HG03196 (cell line): ENCODE measurements around the gene KCNAB2.
"Not testable (repeated sequence)": the region's sequence is repeated elsewhere in the genome, so short reads cannot be mapped to it uniquely, and the experiment has no call there.

Source experiments
- ATAC-seq: cut with Tn5 transposase; IDR thresholded peaks from one replicate; pipeline ENCODE4 v1.9.1; 2021; ENCODE audit not compliant: unreplicated experiment

The KCNAB2 gene

DNA sequence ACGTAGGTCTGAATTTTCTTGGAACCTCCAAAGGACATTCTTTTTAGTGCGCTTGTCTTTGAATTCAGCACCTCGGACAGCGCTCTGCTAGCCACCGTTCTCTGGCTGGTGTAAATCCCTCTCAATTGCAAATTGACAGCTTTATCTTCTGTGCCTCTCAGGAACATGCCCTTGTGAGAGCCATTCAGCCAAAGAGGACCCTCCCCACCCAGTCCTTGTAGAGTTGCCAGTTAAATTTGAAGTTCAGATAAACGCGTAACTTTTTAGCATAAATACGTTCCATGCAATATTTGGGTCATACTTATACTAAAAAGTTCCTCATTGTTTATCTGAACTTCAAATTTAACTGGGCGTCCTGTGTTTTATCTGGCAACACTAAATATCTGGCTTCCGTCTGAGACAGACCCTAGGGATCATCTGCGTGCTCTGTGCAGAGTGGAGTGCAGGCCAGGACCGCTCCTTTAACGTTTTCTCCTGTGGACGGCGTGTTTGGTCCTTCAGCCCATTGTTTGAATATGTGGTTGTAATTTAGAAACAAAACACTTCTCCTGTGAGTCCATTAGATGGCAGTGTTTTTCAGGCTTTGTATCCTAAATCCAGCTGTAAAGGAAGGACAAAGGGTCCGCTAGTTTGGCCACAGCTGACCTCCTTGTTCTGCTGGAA is 7.0 kb downstream of the KCNAB2 start:
- no peak for ATAC-seq

DNA sequence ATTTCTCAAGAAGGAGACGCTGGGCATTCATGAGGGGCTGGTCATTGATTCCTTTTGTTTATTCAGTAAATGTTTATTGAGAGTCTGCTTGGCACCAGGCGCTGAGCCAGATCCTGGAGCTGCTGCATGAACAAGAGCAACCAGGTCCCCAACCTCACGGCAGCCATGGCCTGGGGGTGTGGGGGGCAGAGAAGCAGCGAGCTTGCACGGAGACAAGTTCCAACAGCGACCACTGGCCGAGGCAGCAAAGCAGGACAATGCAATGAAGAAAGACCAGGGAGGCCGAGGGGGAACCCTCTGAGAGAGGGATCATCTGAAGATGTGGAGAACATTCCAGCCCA is 7.5 kb downstream of the KCNAB2 start:
- no peak for ATAC-seq

DNA sequence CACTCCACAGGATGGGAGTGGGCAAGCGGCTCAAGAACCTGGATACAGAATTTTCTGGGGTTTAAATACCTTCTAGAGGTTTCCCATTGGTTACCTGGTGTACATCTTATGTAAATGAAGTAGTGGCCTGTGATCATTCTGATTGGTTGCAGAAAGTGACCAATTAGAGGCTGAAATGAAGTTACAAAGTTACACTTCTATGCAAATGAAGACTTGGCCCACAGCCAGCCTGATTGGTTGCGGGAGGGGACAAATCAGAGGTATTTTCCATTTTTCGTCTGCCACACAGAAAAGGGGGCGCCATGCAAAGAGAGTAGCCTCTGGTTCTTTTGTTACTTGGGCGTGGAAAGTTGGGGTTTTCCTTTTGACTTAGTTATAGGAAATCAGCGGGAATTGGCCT is 8.9 kb downstream of the KCNAB2 start:
- no peak for ATAC-seq

DNA sequence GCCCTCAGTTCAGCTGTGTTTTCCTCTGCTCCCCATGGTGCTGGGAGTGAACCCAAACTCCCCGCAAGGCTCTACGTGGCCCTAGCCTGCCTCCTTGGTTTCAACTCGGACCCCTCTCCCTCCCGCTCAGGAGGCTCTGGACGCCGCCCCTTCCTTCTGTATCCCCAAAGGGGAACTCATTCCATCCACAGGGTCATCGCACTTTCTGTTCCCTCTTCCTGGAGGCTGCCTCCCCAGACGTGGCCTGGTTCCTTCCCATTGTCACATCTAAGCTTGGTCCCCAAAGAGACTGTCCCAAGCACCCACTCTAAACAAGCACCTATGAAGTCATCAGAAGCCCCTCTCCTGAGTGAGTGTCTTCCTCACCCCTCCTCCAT is 10.9 kb downstream of the KCNAB2 start:
- no peak for ATAC-seq

DNA sequence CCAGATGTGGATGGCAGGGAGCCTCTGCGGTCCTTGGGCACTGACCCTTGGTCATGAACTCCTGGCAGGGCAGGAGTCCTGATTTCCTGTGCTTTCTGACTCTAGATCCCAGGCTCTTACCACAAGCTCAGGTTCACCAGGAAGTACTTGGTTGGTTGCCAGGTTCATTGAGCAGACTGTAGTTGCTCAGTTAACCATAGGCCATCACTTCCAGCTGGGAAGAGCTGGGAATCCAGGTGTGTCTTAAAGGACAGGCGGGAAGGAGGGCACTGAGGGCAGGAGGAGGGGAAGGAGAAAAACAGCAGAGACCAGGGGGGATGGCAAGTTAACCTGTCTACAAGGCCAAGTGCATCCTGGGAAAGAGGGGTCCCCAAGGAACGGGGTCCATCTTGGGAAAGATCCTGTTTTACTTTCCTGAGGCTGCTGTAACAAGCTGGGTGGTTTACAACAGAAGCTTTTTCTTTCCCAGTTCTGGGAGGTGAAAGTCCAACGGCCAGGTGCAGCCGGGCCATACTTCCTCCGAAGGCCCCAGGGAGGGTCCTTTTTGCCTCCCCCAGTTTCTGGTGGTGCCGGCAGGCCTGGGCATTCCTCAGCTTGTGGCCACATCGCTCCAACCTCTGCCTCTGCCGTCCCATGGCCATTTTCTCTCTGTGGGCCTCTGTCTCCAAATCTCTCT is 11.6 kb downstream of the KCNAB2 start:
- no peak for ATAC-seq

DNA sequence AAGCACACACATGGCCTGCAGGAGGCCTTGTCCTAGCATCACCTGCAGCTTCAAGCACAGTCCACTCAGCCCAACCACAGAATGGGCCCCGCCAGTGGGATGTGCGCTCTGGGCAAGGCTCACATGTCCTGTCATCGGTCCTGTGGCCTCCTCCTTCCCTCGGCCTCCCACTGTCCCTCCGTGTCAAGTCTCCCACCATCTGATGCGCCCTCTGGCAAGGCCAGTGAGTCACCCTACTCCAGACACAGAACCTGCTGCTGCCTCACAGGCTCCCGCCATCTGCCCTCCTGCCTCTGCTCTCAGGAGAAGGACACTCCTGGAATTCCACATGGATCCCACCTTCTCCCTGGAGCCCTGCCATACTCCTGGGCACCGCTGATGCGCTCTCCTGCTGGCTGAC is 14.2 kb downstream of the KCNAB2 start:
- ATAC-seq = no peak

DNA sequence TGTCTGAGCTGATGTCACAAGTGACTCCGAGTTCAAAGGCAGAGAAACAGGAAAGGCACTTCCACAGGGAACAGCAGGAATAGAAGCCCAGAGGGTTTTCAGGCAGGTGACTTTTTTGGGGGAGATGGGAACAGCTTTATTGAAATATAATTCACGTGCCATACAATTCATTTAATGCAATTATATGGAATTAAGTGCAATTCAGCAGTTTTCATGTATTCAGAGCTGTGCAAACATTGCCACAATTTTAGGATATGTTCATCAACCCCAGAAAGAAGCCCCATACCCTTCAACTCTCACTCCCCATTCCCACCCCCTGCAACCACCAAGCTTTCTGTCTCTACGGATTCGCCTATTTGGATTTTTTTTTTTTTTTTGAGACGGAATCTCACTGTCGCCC is 17.0 kb downstream of the KCNAB2 start:
- ATAC-seq = no peak

DNA sequence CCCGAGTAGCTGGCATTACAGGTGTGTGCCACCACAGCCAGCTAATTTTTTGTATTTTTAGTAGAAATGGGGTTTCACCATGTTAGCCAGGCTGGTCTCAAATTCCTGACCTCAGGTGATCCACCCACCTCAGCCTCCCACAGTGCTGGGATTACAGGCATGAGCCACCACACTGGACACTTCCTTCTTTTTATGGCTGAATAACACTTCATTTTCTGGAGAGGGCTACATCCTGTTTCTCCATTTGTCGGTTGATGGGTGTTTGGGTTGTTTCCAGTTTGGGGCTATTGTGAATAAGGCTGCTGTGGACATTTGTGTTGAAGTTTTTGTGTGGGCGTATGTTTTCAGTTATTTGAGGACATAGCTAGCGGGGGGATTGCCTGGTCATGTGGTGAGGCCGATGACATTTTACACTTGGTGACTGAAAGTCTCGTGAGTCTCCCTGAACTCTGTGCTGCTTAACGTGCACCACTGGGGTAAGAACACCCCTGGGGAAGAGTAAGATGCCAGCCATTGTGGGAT is 17.9 kb downstream of the KCNAB2 start:
- not testable (repeated sequence) for ATAC-seq

DNA sequence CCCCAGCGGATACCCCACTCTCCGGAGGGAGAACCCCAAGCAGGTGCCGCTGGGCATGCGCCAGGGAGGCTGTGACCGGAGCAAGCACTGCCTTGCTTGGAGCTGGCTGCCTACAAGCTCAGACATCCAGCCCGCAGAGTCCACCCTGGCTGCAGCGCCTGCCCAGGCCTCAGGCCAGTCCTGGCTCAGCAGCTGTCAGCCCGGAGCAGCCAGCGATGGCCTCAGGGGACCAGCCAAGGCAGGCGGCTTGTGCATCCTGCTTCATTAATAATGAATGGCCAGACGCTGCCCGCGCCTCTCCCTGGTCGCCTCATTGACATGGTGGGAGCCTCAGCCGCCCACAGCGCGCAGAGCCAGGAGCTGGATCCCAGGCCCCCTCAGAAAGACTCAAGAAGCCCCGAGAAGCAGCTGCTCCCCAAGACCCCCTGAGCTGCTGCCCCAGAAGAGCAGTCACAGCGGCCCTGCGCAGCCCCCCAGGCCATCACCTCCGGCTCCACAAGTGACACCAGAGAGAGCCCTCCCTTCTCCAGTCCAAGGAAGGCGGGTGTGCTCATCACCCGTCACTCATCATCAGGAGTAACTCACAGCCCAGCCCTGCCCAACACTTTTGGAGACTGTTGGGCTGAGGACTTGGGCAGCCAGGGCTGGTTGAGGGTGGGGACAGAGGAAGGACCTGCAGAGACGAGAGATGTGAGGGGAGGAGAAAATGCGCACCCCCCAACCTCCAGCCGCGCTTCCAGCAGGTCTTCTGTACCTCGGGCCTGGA is 19.6 kb downstream of the KCNAB2 start:
- no peak for ATAC-seq

DNA sequence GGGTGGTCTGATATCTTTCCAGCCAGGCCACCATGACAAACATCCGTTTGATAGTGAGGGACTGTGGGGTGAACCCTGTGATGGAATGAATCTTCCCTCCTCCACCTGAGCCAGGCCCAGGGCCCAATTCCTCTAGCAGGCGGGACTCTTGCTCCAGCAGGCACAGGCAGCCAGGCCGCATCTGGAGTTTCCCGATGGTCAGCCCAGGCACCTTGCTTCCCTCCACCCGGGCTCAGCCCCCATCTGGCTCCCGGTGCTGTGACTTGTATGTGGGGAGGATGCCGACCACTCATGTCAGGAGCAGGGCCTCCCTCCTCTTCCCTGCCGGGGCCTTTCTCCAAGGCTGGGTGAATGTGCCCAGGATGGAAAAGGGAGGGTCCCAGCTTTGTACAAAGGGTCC is 21.0 kb downstream of the KCNAB2 start:
- ATAC-seq = no peak

DNA sequence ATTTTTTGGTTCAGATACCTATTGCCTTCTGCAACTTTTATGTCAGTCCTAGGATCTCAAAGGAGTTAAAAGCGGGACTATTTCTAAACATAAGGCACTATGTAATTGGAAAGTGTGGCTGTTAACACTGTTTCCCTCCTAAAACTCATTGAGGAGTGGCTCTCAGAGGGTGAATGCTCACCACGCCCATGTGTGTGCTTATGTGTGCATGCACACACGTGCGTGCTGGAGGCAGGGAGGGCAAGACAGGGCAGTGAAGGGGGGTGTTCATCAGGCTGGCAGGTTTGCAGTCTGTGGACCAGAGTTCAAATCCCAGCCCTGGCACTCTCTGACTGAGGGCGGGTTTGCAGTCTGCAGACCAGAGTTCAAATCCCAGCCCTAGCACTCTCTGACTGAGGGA is 22.4 kb downstream of the KCNAB2 start:
- ATAC-seq = no peak

DNA sequence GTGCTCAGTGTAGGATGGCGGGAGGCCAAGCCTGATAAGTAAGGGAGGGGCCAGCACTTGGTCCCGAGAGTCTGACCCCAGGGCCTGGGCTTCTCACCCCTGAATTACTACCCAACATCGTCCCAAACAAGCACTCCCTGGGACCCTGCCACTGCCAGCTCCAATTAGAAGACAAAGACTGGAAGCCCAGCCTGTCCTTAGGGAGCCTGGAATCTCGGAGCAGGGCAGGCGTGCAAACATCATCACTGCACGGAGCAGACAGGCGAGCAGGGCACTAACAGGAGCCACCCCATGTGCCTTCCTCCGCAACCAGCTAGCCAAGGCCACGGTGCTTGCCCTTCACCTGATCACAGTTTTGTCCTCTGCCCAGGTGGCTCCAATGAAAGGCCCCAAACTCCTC is 23.2 kb downstream of the KCNAB2 start:
- no peak for ATAC-seq

DNA sequence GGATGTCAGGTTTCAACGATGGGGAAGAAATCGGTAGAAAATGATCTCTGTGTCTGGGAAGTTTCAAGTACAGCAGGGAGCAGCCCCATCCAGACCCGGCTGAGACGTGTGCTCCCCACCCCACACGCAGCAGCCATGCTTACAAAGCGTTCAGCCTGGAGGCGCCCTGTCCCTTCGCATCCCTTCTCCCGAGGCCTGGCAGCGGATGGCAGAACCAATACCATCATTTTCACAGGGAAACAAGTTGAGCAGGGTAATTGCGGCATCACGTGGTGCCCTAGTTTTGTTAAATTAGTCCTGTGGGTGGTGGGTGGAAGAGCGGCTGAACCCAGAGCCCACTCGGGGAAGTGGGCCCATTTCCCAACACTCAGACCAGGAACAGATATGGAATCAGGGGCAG is 23.9 kb downstream of the KCNAB2 start:
- ATAC-seq = no peak

DNA sequence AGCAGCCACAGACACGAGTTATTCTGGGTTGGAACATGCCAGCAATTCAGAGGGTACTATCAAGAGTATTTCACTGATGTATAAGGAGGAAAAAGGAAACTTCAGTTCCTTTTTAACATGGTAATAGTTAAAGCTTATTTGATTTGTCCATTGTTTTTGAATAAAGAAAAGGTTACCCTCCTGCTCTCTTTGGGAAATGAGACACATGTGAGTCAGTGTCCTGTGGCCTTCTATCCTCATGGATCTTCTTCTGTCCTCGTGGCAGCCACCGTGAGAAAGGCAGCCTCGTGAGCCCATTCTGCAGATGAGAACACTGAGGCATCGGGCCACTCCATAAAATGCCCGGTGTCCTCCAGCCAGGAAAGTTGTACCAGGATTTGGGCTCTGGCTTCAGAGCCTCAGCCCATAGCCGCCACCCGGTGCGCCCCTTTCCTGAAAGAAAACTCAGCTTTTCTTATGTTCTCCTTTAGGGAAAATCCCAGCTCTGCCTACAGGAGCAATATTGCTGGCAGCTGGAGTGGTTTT is 24.8 kb downstream of the KCNAB2 start:
- ATAC-seq = no peak

DNA sequence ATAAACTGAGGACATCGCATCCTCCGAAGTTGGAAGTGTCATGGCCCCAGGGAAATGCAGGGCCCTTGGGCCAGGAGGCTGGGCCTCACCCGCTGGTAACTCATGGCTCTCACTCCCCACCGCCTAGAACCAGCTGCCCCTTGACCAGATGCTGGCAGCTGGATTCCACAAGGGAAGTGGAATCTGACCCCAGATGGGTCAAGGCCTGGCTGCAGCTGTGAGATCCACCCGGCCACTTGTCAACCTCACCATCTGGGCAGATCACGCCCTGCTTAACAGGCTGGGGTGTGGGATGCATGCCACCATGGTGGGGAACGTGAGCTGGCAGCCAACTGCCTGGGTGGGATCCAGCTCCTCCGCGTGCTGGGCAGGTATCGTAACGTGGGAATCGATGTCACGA is 25.5 kb downstream of the KCNAB2 start:
- no peak for ATAC-seq

DNA sequence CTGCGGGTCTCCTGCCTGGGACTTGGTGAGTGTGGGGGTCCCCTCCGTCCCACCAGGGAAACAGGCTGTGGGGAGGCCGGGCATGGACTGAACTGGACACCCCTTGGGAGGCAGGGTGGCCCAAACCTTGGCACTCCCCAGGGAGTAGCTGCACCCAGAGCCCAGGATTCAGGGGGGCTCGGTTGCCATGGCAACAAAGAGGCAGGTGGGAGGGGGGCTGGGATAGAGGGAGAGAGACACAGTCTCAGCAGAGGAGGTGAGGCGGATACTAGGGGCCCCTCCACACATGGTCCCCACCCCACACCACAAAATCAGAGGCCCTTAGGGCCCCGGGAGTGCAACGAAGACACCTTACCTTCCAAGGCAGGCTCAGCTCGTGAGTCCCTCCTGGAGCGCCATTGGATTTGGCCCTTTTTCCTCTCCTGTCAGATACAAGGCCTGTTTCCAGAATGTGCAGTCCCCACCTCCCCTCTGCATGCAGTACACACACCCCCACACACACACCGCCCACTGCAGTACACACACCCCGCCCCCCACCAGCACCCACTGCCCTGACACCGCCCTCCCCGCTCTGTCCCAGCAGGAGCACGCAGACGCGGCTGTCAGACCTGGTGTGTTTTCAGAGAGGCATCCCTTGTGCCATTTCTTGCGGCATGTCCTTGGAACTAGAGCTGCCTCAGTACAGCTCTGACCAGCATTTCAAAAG is 27.2 kb downstream of the KCNAB2 start:
- ATAC-seq = no peak

DNA sequence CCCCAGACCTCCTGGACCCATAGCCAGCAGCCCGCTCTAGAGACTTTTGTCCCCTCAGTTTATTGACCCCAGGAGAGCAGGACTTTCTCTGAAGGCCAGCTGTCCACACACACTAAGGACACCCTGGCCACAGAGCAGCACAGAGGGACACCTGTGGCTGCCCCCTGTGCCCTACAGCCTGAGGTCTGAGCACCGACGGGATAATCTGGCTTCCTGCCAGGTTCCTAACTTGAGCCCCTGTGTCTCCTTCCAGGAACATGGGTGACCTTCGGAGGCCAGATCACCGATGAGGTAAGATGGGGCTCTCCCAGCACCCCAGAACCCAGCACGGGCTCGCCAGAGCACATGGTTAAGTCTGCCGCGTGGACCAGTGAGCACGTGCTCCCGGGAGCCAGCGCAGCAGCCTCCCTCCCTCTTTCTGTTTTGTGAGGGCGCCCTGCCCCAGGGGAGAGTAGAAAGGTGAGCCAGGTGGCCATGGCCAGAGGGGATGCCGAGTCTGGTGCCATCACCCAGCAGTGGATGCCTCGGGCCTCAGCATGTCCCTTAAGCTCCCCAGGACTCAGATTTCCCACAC is 27.9 kb downstream of the KCNAB2 start:
- no peak for ATAC-seq

DNA sequence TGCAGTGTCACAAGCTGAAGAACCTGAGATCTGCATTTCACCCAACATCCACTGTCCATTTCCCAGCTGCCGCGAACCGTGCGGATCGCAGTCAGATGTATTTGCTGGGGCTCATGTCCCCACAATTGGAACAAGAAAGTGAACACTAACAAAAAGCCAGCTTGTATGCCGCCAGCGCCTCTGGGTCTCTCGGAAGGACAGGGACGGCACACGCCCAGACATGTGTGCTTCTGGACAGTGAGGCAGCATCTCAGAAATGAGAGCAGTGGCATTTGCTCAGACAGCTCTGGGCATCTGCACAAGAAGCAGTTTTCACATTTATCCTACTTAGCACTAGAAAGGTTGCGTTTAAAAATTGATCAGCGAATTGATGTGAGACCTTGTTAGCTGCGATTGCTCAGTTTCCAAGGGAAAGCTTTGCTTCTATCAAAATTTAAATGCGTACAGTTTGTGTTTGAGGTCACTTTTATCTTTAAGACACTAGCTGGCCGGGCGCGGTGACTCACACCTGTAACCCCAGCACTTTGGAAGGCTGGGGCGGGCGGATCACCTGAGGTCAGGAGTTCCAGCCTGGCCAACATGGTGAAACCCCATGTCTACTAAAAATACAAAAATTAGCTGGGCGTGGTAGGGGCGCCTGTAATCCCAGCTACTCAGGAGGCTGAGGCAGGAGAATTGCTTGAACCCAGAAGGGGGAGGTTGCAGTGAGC is 28.7 kb downstream of the KCNAB2 start:
- ATAC-seq = no peak

DNA sequence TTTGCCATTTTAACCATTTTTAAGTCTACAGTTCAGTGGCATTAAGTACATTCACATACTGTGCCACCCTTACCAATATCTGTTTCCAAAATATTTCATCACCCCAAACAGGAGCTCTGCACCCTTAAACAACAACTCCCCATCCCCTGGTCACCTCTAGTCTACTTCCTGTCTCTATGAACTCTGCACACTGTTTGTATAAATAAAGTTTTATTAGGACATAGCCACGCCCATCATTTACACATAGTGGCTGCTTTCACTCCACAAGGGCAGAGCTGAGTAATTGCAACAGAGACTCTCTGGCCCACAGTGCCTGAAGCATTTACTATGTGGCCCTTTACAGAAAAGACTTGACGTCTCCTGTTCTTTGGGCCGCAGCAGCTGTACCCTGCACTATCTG is 30.1 kb downstream of the KCNAB2 start:
- no peak for ATAC-seq

DNA sequence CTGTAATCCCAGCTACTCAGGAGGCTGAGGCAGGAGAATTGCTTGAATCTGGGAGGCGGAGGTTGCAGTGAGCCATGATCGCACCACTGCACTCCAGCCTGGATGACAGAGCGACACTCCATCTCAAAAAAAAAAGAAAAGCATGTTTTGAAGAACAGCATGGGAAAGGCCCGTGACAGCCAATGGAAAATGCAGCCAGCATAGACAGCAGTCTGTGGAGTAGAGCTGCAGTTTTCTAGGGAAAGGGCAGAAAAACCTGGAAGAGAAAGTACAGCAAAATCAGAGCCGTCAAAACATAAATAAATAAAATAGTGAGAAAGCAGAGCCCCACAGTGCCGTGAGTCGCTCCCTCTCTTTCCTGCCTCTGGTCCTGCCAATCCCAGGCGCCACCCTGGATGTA is 31.4 kb downstream of the KCNAB2 start:
- not testable (repeated sequence) for ATAC-seq
